ENCODE measurements around the gene PNLIPRP2. TPM values are rescaled to one million over a fixed set of nuclear protein-coding genes. Genes with fewer than 3 reads are reported as not detected.

The PNLIPRP2 gene
- not detected for total RNA-seq

DNA sequence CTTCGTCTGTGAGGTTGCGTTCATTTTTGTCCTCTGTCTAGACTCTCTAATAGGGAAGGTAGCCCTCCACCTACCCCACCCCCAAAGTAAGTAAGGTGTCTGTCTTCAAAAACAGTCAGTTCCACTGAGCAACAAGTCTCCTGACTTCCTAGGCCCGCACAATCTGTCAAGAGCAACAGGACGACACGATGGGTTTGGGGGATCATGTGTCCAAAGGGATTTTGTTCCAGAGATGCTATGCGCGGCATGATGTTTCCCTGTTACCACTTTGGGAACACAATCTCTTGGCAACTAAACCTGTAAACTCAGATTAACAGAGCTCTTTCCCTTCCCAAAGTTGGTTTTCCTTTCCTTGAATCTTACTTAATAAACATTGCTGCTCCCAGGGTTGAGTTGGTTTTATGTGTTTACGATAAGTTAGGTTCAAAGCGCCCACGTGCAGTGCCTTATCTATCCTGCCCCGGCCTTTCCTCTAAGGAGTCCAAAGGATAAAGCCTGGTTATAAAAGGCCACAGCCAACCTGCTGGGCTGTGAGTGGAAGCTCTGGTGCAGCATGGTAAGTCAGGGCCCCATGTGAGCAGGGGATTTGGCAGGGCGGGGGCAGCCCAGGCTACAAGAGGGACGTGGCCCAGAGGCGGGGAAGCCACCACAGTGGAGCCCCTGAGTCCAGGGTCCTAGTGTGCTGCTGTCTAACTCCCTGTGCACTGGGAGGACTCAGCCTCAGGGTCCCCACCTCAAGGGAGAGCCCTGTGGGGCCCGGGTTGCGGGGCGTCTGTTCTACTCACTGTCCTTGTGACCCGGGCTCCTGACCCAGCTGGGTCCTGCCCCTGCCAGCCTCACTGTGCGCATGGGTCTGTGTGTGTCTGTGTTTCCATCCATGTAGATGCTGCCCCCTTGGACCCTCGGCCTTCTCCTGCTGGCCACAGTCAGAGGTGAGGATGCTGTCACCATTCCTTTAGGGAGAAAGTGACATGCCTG is at the start of gene PNLIPRP2:
Gene PNLIPRP2 (plus strand): TSS at position 531 of the 978 bp plus-strand sequence.
- CTCF ChIA-PET = interaction anchor here (1.0 kb wide), 1 partner anchor 167 kb away, joined by 3 read pairs; no protein-coding TSS in a partner anchor
- no peak within 1 kb of the TSS for H3K27ac Mint-ChIP-seq
- no peaks in the 10 kb centered on the region for H3K36me3 Mint-ChIP-seq (ENCODE audit: low read depth)
- H3K4me1 Mint-ChIP-seq (ENCODE audit: low read depth) = no peaks in the 10 kb centered on the region
- no peak for DNase-seq
- H3K4me3 Mint-ChIP-seq = no peak within 1 kb of the TSS
- intact Hi-C loops (cut with micrococcal nuclease) = no loop called here
- H3K27me3 Mint-ChIP-seq (ENCODE audit: low read depth) = peaks cover 24% of the 10 kb centered on the region
- H3K9me3 Mint-ChIP-seq = no peaks in the 10 kb centered on the region

- no peak for DNase-seq
- Mint-ChIP-seq H3K27me3 (ENCODE audit: low read depth) (peaks cover 17% of the 10 kb centered on the region), H3K4me3 (no peak overlapping the region), H3K36me3 (ENCODE audit: low read depth) (no peaks in the 10 kb centered on the region), H3K9me3 (no peaks in the 10 kb centered on the region), H3K4me1 (ENCODE audit: low read depth) (no peaks in the 10 kb centered on the region), H3K27ac (no peak overlapping the region)
- CTCF ChIA-PET = no interaction called here
- intact Hi-C loops (cut with micrococcal nuclease) = no loop called here
These were observed 46.0 kb upstream of the PNLIPRP2 start for GRCh38 chr10:116574797-116575196.

GRCh38 chr10:116587878-116588591 is 32.7 kb upstream of the PNLIPRP2 start:
- Mint-ChIP-seq H3K4me3 (no peak overlapping the region), H3K9me3 (no peaks in the 10 kb centered on the region), H3K27ac (no peak overlapping the region), H3K27me3 (ENCODE audit: low read depth) (peaks cover 7% of the 10 kb centered on the region), H3K4me1 (ENCODE audit: low read depth) (no peaks in the 10 kb centered on the region), H3K36me3 (ENCODE audit: low read depth) (no peaks in the 10 kb centered on the region)
- DNase-seq = no peak
- intact Hi-C loops (cut with micrococcal nuclease) = no loop called here
- CTCF ChIA-PET = no interaction called here

- H3K4me1 Mint-ChIP-seq (ENCODE audit: low read depth) = no peaks in the 10 kb centered on the region
- peaks cover 7% of the 10 kb centered on the region for H3K27me3 Mint-ChIP-seq (ENCODE audit: low read depth)
- CTCF ChIA-PET = no interaction called here
- H3K27ac Mint-ChIP-seq = no peak overlapping the region
- no peak for DNase-seq
- intact Hi-C loops (cut with micrococcal nuclease) = no loop called here
- H3K36me3 Mint-ChIP-seq (ENCODE audit: low read depth) = no peaks in the 10 kb centered on the region
- no peak overlapping the region for H3K4me3 Mint-ChIP-seq
- H3K9me3 Mint-ChIP-seq = no peaks in the 10 kb centered on the region
These were observed 31.8 kb upstream of the PNLIPRP2 start for GRCh38 chr10:116588995-116589394.

DNA sequence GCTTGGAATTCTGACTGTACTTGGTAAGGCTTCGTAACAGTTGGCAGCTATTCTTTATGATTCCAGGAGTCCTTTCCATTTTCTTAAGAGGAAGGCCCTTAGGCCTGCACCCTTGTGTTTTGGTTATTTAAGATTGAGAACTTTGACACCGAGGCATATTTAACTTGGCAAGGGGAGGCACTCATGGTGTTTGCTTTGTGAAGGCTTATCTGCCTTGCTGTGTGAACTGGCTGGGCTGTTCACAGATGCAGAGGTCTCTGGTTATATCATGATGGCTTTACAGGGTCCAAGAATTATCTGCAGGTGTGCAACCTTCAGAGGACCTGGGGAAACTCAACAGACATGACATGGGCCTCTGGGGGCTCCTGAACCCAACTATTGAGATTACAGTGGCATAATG is 30.8 kb upstream of the PNLIPRP2 start:
- Mint-ChIP-seq H3K4me1 (ENCODE audit: low read depth) (no peaks in the 10 kb centered on the region), H3K27me3 (ENCODE audit: low read depth) (peaks cover 7% of the 10 kb centered on the region), H3K36me3 (ENCODE audit: low read depth) (no peaks in the 10 kb centered on the region), H3K27ac (no peak overlapping the region), H3K9me3 (no peaks in the 10 kb centered on the region), H3K4me3 (no peak overlapping the region)
- intact Hi-C loops (cut with micrococcal nuclease) = no loop called here
- no peak for DNase-seq
- CTCF ChIA-PET = interaction anchor here (0.7 kb wide), 1 partner anchor 382 kb away, joined by 3 read pairs; no protein-coding TSS in a partner anchor

GRCh38 chr10:116590590-116591444 is 29.9 kb upstream of the PNLIPRP2 start, which contains the start of gene PNLIPRP1:
PNLIPRP1 (plus strand) TSS chr10:116590959; CDS start chr10:116591130, 171 bp downstream.
- H3K27me3 Mint-ChIP-seq (ENCODE audit: low read depth) = peaks cover 4% of the 10 kb centered on the region
- no peak within 1 kb of the TSS for H3K27ac Mint-ChIP-seq
- H3K4me3 Mint-ChIP-seq = no peak within 1 kb of the TSS
- intact Hi-C loops (cut with micrococcal nuclease) = no loop called here
- H3K36me3 Mint-ChIP-seq (ENCODE audit: low read depth) = no peaks in the 10 kb centered on the region
- CTCF ChIA-PET = interaction anchor here (0.7 kb wide), 1 partner anchor 381 kb away, joined by 3 read pairs; no protein-coding TSS in a partner anchor
- no peaks in the 10 kb centered on the region for H3K4me1 Mint-ChIP-seq (ENCODE audit: low read depth)
- H3K9me3 Mint-ChIP-seq = no peaks in the 10 kb centered on the region
- DNase-seq = no peak

DNA sequence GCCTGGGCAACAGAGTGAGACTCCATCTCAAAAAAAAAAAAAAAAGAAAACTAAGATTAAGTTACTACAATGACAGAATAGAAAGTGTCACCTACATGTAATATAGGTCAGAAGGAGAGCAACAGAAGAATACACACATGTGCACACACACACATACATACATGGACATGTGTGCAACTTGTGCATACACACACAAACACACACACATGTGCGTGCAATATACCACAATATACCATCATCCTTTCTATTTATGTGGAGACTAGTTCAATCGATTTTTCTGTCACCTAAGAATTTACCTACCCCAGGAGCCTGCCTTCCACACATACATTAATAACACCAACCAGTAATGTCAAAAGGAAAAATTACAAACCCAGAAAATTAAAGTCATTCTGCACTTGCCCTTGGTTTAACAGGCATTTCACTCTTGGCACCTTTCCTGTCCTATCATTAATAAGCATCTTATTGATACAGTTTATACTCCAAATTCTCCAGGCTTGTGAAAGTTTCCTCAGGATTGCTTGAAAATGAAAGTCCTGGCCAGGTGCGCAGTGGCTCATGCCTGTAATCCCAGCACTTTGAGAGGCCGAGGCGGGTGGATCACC is 27.5 kb upstream of the PNLIPRP2 start:
- intact Hi-C loops (cut with micrococcal nuclease) = no loop called here

GRCh38 chr10:116594525-116595035 is 26.2 kb upstream of the PNLIPRP2 start:
- Mint-ChIP-seq H3K9me3 (no peaks in the 10 kb centered on the region), H3K4me3 (no peak overlapping the region), H3K27me3 (ENCODE audit: low read depth) (no peaks in the 10 kb centered on the region), H3K27ac (no peak overlapping the region), H3K4me1 (ENCODE audit: low read depth) (no peaks in the 10 kb centered on the region), H3K36me3 (ENCODE audit: low read depth) (no peaks in the 10 kb centered on the region)
- DNase-seq = no peak
- intact Hi-C loops (cut with micrococcal nuclease) = no loop called here
- CTCF ChIA-PET = interaction anchor here (1.0 kb wide), 1 partner anchor 149 kb away, joined by 4 read pairs; no protein-coding TSS in a partner anchor

More for the DNA sequence above, 27.5 kb upstream of the PNLIPRP2 start:
- Mint-ChIP-seq H3K4me3 (no peak overlapping the region), H3K36me3 (ENCODE audit: low read depth) (no peaks in the 10 kb centered on the region), H3K9me3 (no peaks in the 10 kb centered on the region), H3K27me3 (ENCODE audit: low read depth) (no peaks in the 10 kb centered on the region), H3K4me1 (ENCODE audit: low read depth) (no peaks in the 10 kb centered on the region), H3K27ac (no peak overlapping the region)
- DNase-seq = no peak
- CTCF ChIA-PET = no interaction called here

- no peaks in the 10 kb centered on the region for H3K27me3 Mint-ChIP-seq (ENCODE audit: low read depth)
- no peak overlapping the region for H3K27ac Mint-ChIP-seq
- intact Hi-C loops (cut with micrococcal nuclease) = no loop called here
- H3K4me1 Mint-ChIP-seq (ENCODE audit: low read depth) = no peaks in the 10 kb centered on the region
- CTCF ChIA-PET = no interaction called here
- no peaks in the 10 kb centered on the region for H3K9me3 Mint-ChIP-seq
- H3K36me3 Mint-ChIP-seq (ENCODE audit: low read depth) = no peaks in the 10 kb centered on the region
- no peak for DNase-seq
- H3K4me3 Mint-ChIP-seq = no peak overlapping the region
These were observed 24.7 kb upstream of the PNLIPRP2 start for GRCh38 chr10:116596062-116596461.

- Mint-ChIP-seq H3K4me1 (ENCODE audit: low read depth) (no peaks in the 10 kb centered on the region), H3K27ac (no peak overlapping the region), H3K36me3 (ENCODE audit: low read depth) (no peaks in the 10 kb centered on the region), H3K9me3 (no peaks in the 10 kb centered on the region), H3K27me3 (ENCODE audit: low read depth) (no peaks in the 10 kb centered on the region), H3K4me3 (no peak overlapping the region)
- DNase-seq = no peak
- intact Hi-C loops (cut with micrococcal nuclease) = no loop called here
- CTCF ChIA-PET = no interaction called here
These were observed 23.2 kb upstream of the PNLIPRP2 start for GRCh38 chr10:116597543-116597942.

- Mint-ChIP-seq H3K27me3 (ENCODE audit: low read depth) (no peaks in the 10 kb centered on the region), H3K36me3 (ENCODE audit: low read depth) (no peaks in the 10 kb centered on the region), H3K9me3 (no peaks in the 10 kb centered on the region), H3K27ac (no peak overlapping the region), H3K4me3 (no peak overlapping the region), H3K4me1 (ENCODE audit: low read depth) (no peaks in the 10 kb centered on the region)
- no peak for DNase-seq
- CTCF ChIA-PET = no interaction called here
- intact Hi-C loops (cut with micrococcal nuclease) = no loop called here
These were observed 22.4 kb upstream of the PNLIPRP2 start for GRCh38 chr10:116598329-116598728.
